ENCODE data around the gene CENPC.
A peak's percentile ranks its signal among the peaks of the same experiment; 100 is the strongest.

The CENPC gene, protein sequence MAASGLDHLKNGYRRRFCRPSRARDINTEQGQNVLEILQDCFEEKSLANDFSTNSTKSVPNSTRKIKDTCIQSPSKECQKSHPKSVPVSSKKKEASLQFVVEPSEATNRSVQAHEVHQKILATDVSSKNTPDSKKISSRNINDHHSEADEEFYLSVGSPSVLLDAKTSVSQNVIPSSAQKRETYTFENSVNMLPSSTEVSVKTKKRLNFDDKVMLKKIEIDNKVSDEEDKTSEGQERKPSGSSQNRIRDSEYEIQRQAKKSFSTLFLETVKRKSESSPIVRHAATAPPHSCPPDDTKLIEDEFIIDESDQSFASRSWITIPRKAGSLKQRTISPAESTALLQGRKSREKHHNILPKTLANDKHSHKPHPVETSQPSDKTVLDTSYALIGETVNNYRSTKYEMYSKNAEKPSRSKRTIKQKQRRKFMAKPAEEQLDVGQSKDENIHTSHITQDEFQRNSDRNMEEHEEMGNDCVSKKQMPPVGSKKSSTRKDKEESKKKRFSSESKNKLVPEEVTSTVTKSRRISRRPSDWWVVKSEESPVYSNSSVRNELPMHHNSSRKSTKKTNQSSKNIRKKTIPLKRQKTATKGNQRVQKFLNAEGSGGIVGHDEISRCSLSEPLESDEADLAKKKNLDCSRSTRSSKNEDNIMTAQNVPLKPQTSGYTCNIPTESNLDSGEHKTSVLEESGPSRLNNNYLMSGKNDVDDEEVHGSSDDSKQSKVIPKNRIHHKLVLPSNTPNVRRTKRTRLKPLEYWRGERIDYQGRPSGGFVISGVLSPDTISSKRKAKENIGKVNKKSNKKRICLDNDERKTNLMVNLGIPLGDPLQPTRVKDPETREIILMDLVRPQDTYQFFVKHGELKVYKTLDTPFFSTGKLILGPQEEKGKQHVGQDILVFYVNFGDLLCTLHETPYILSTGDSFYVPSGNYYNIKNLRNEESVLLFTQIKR

DNA sequence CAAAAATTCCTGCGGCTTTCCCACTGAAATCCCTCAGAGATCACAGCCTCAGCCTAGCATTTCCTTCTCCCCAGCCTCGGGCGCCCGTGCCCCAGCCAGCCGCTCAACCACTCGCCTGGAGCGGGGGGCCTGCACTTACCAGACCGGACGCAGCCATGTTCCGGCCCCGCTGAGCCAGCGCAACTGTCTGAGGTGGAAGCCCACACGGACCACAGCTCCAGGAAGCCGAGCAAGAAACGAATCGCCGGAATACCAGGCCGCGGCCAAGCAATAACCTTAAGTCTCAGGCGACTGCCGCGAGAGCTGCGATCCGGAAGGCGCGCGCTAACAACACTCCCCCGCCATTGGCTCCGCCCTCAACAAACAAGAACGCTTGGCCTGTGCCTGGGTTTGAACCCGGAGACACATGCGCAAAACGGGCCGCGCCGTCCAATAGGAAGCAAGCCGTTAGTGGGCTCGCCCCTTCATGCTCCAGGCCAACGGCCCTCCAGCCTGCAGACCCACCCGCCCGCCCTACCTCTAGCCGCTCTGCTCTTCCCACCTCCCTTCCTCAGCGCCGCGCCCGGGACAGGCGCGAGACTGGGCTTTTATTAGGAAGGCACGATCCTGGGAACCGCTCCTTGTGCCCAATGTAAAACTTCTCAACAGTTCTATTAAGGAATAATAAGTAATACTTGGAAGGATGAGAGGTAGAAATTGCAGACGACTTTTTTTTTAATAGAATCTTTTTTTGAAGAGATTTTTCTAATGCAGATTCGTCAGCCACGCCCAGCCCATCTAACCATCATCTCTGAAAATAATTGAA, at the start of gene CENPC:
TSS of gene CENPC (minus strand) at position 305 of the 805 bp plus-strand sequence. CDS start at position 157, 148 bp downstream.
- DNase-seq (ENCODE audit: low spot score) = peak; percentile 92

- DNase-seq (ENCODE audit: low spot score) = no peak
These were observed 48.5 kb upstream of the CENPC start for GRCh38 chr4:67593741-67594175.

- DNase-seq (ENCODE audit: low spot score) = no peak
These were observed 41.9 kb upstream of the CENPC start for GRCh38 chr4:67587156-67587555.

DNA sequence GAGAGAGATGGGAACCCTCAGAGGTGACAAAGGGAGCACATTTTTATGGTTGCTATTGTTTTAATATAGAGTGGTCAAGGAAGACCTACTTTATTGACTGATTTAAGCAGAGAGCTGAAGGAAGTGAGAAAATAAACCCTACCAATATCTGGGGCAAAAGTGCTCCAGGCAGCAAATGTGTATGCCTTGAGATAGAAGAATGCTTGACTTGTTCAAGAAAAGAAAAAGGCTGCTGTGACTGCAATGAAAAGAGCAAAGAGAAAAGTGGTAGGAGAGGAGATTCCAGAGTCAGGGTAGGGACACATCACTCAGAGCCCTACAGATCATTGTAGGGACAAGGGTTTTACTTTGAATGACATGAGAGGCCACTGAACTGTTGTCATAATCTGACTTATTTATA, 39.2 kb upstream of the CENPC start:
- no peak for DNase-seq (ENCODE audit: low spot score)

GRCh38 chr4:67581913-67582312, 36.6 kb upstream of the CENPC start:
- no peak for DNase-seq (ENCODE audit: low spot score)

GRCh38 chr4:67581208-67581857, 36.0 kb upstream of the CENPC start:
- peak; percentile 16 for DNase-seq (ENCODE audit: low spot score)

DNA sequence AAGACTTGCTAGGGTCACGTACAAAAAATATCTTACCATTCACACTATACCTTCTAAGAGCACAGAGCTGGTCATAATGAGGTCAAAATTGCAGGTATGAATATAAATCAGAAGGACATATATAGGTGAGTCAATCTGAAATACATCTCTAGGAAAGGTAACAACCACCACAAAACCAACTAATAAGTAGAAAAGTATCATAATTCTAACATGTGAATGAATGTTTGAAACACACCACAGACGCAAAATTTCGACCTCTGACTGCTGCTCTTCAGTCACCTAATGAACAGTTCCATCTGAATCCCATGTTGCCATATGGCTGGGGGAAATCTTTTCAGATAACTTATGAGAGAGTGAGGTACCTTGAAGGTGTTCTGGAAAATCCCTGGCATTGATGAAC, 35.3 kb upstream of the CENPC start:
- DNase-seq (ENCODE audit: low spot score) = no peak

DNA sequence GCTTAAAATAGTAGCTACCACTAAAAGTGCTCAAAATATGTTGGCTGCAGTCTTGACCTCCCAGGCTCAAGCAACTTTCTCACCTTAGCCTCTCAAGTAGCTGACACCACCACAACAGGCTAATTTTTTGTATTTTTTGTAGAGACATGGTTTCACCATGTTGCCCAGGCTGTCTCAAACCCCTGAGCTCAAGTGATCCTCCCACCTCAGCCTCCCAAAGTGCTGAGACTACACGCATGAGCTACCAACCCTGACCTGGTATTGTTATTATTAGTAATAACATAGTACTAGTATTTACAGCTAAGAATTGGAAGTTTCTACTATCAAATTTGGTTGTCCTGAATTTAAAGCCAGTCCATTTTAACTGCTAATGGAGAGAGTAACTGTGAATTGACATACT, 31.2 kb upstream of the CENPC start:
- no peak for DNase-seq (ENCODE audit: low spot score)

- DNase-seq (ENCODE audit: low spot score) = no peak
These were observed 30.8 kb upstream of the CENPC start for GRCh38 chr4:67576059-67576466.

- no peak for DNase-seq (ENCODE audit: low spot score)
These were observed 30.1 kb upstream of the CENPC start for GRCh38 chr4:67575232-67576058.

- DNase-seq (ENCODE audit: low spot score) = peak; percentile 23
These were observed 27.9 kb upstream of the CENPC start for GRCh38 chr4:67573193-67573592.

GRCh38 chr4:67571975-67572374, 26.7 kb upstream of the CENPC start:
- DNase-seq (ENCODE audit: low spot score) = no peak

DNA sequence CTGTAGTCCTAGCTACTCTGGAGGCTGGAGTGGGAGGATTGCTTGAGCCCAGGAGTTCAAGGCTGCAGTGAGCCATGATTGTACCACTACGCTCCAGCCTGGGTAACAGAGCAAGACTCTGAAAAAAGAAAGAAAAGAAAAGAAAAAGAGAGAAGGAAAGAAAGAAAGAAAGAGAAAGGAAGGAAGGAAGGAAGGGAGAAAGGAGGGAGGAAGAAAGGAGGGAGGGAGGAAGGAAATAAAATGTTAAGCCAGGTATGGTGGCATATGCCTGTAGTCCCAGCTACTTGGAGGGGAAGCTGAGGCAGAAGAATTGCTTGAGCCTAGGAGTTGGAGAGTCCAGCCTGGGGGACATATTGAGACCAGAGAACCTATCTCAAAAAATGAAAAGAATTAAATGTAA, 25.2 kb upstream of the CENPC start:
- DNase-seq (ENCODE audit: low spot score) = no peak

DNA sequence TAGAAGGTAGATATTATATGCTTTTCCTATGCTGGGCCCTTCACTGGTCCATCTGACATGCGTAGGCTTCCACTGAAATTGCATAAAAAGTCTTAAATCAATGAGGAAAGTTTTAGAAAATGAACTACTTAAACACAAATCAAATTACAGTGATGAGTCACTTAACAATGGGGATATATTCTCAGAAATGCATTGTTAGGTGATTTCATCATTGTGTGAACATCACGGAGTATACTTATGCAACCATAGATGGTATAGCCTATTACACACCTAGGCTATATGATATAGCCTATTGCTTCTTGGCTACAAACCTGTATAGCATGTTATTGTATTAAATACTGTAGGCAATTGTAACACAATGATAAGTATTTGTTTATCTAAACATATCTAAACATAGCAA, 23.5 kb upstream of the CENPC start:
- DNase-seq (ENCODE audit: low spot score) = no peak

GRCh38 chr4:67566335-67566734, 21.0 kb upstream of the CENPC start:
- DNase-seq (ENCODE audit: low spot score) = no peak

- DNase-seq (ENCODE audit: low spot score) = no peak
These were observed 20.0 kb upstream of the CENPC start for GRCh38 chr4:67565284-67565683.

- no peak for DNase-seq (ENCODE audit: low spot score)
These were observed 13.2 kb upstream of the CENPC start, which contains the start of gene STAP1 for GRCh38 chr4:67558493-67558892. Gene STAP1 (plus strand): TSS chr4:67558727. CDS start chr4:67558810, 83 bp downstream.

DNA sequence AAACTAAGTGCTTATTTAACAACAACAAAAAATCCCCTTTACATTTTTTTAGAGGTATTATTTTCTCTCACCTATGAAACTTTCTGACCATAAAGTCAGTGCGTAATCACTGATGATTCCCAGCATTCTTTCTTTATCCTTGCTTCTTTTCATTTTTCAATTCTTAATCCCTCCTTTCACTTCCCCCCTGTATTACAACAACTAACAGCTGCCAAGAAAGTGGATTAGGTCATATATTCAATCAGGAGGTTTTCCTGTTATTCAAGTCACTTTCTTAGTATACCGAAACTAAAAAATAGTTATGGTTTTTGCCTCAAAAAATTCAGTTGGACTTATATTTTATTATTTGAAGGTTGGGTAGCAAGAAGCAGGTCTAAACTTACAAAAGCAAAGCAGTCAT, 11.1 kb upstream of the CENPC start:
- no peak for DNase-seq (ENCODE audit: low spot score)

GRCh38 chr4:67555447-67555846, 10.1 kb upstream of the CENPC start:
- DNase-seq (ENCODE audit: low spot score) = no peak

- no peak for DNase-seq (ENCODE audit: low spot score)
These were observed 8.8 kb upstream of the CENPC start for GRCh38 chr4:67554096-67554495.

All from CD4-positive, alpha-beta T cell treated with Interleukin-2 at 100 ng/mL for 4 hours (primary cell).